Measurements from ENCODE around the gene ASB8. TPM values are rescaled to one million over a fixed set of nuclear protein-coding genes. Genes with fewer than 3 reads are reported as not detected.

Gene ASB8
- total RNA-seq, 6 experiments from 2014 or later, result 17.7 to 29.3 (median 21.6) TPM

DNA sequence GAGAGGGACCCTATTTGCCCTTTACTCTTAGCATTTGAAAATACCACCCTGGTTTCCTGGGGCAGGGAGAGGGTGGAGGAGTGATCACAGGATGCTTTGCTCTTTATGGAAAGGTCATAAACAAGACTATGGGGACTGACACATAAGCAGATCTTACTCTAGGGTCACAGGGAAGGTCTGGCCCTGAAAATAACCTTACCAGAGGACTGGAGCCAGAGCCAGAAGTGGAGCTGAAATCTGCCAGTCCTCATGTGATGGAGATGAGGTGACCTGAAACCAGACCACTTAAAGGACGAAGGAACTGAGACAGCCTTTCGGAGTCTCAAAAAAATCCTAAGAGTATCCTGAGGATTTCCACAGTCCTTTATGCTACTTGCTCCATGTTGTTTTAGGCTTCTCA is 25.8 kb downstream of the ASB8 start:
- TF ChIP-seq, protein P1, sequence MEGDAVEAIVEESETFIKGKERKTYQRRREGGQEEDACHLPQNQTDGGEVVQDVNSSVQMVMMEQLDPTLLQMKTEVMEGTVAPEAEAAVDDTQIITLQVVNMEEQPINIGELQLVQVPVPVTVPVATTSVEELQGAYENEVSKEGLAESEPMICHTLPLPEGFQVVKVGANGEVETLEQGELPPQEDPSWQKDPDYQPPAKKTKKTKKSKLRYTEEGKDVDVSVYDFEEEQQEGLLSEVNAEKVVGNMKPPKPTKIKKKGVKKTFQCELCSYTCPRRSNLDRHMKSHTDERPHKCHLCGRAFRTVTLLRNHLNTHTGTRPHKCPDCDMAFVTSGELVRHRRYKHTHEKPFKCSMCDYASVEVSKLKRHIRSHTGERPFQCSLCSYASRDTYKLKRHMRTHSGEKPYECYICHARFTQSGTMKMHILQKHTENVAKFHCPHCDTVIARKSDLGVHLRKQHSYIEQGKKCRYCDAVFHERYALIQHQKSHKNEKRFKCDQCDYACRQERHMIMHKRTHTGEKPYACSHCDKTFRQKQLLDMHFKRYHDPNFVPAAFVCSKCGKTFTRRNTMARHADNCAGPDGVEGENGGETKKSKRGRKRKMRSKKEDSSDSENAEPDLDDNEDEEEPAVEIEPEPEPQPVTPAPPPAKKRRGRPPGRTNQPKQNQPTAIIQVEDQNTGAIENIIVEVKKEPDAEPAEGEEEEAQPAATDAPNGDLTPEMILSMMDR (IDR thresholded peaks at IDR 0.05), result no peak
- TF ChIP-seq POLR2A (IDR thresholded peaks at IDR 0.05), result no peak
- Histone ChIP-seq H3K4me3 (no peak overlapping the region), H3K4me1 (no peaks in the 10 kb centered on the region), H3K27me3 (no peaks in the 10 kb centered on the region), H3K9me3 (no peaks in the 10 kb centered on the region), H3K36me3 (no peaks in the 10 kb centered on the region), H3K27ac (no peak overlapping the region)
- ATAC-seq, result no peak
- no CpG with 5 or more reads among the region's 2 CpGs for WGBS (ENCODE audit: insufficient coverage, low coverage, low lambda C conversion rate, missing lambda C conversion rate)
- intact Hi-C loops (cut with DNase I), result no loop called here
- DNase-seq, result no peak

DNA sequence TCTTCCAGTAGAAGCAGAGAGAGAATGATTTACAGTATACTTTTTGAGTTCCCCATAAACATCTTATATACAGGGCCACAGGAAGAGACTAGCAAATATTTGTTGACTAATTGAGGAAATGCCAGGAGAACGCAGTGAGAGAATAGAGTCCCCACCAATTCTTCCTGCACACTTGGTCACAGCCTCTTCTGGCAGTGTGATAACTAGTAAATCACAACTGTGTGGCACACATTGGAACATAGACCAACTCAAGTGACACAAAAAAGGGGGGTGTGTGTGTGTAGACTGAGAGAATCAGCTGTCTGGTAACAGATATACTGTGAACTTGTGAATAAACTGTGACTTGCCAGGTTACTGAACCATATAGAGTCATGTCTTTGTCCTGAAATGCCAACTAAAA is 27.9 kb downstream of the ASB8 start:
- no peaks in the 10 kb centered on the region for H3K27me3 ChIP-seq
- no peak for ATAC-seq
- 67% methylated on average over 1 of the region's 1 CpG for WGBS (ENCODE audit: insufficient coverage, low coverage, low lambda C conversion rate, missing lambda C conversion rate)
- H3K27ac ChIP-seq, result no peak overlapping the region
- no peaks in the 10 kb centered on the region for H3K36me3 ChIP-seq
- no peak overlapping the region for H3K4me3 ChIP-seq
- intact Hi-C loops (cut with DNase I), result no loop called here
- no peak for TF ChIP-seq POLR2A (IDR thresholded peaks at IDR 0.05)
- TF ChIP-seq, protein P1 (IDR thresholded peaks at IDR 0.05), result no peak
- no peak for DNase-seq
- H3K9me3 ChIP-seq, result no peaks in the 10 kb centered on the region
- H3K4me1 ChIP-seq, result no peaks in the 10 kb centered on the region

DNA sequence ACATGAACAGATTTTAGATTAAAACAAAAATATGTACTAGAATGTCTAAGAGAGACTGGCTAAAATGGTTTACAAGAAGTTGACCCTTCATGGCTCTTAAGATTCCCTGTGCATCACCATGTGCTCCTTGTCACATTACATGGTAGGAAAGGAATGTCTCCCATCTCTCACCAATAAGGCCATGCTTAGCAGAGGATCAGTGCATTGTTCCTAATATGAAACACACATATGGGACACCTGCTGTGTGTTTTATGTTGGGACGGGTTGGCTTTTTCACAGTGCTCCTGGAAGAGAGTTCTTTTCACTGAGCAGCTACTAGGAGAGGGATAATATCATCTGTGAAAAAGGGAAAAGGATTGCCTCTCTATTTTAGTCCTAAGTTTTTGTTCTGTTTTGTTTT is 28.5 kb downstream of the ASB8 start:
- Histone ChIP-seq H3K36me3 (no peaks in the 10 kb centered on the region), H3K4me3 (no peak overlapping the region), H3K27ac (no peak overlapping the region), H3K4me1 (no peaks in the 10 kb centered on the region), H3K9me3 (no peaks in the 10 kb centered on the region), H3K27me3 (no peaks in the 10 kb centered on the region)
- no peak for DNase-seq
- WGBS (ENCODE audit: insufficient coverage, low coverage, low lambda C conversion rate, missing lambda C conversion rate), result no CpG with 5 or more reads among the region's 1 CpG
- no peak for TF ChIP-seq POLR2A (IDR thresholded peaks at IDR 0.05)
- TF ChIP-seq, protein P1 (IDR thresholded peaks at IDR 0.05), result no peak
- intact Hi-C loops (cut with DNase I), result no loop called here
- ATAC-seq, result no peak

DNA sequence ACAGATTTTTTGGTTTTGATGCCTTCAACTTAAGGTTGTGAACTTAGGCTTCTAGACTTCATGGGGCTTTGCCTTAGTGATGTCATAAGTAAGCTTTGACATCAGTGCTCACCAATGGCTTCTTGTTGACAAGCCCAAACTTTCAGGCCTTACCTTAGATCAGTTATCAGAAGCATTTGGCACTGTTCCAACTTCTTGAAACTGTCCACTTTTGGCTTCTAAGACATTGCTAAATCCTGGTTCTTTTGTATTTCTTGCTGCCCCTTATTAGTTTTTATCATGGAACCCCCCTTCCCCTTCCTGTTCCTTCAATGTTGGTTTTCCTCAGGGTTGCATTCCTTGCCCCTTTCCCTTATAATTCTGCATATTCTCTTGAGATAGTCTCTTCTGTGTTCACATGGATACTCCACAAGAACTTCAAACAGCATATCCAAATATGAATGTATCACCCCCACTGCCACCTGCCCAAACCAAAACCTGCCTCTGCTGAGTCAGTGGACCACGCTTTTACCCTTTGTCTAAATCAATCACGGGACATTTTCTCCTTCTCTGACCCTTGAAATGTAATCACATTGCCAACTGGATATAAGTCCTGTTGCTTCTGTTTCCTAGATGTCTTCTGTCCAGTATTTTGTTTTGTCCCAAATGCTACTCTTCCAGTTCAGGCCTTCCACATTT is 30.2 kb downstream of the ASB8 start:
- no peak for ATAC-seq
- H3K9me3 ChIP-seq, result no peaks in the 10 kb centered on the region
- H3K4me1 ChIP-seq, result peaks cover 0 to 8% (median 0%) of the 10 kb centered on the region in 4 donors
- H3K27ac ChIP-seq, result no peak overlapping the region
- WGBS (ENCODE audit: insufficient coverage, low coverage, low lambda C conversion rate, missing lambda C conversion rate), result 100% methylated on average over 2 of the region's 2 CpGs
- no peaks in the 10 kb centered on the region for H3K36me3 ChIP-seq
- no peak for DNase-seq
- no peaks in the 10 kb centered on the region for H3K27me3 ChIP-seq
- no peak for TF ChIP-seq POLR2A (IDR thresholded peaks at IDR 0.05)
- TF ChIP-seq, protein P1 (IDR thresholded peaks at IDR 0.05), result no peak
- no peak overlapping the region for H3K4me3 ChIP-seq
- intact Hi-C loops (cut with DNase I), result no loop called here

Measured in right lobe of liver (tissue), 6 donors.